Middle frontal gyrus (tissue), 1 donor: Measurements from ENCODE around the gene ROBO2.
"Not testable (repeated sequence)": the region's sequence is repeated elsewhere in the genome, so short reads cannot be mapped to it uniquely, and the experiment has no call there.

ENCODE experiments used
- DNase-seq: peaks from one replicate; pipeline ENCODE4 v3.0.0-alpha.2; 2015; ENCODE audit warnings: low spot score; ENCODE audit errors: extremely low spot score

The ROBO2 gene

DNA sequence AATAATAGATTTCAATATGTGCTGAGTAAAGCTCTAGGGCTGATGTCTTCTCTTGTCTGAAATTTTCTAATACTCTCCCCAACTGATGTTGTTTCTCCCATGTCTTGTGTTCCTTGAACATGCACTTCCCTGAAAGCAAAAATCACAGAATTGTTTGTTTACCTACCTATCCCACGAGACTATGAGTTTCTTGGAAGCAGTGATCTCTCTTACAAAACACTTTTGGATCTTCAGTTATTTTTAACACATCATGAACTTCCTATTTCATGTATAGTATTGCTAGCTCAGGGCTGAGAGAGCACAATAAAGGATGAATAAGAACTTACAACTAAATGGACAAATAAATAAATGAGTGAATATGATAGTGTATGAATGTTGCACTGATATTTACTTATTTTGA is 365.0 kb downstream of the ROBO2 start:
- no peak for DNase-seq

DNA sequence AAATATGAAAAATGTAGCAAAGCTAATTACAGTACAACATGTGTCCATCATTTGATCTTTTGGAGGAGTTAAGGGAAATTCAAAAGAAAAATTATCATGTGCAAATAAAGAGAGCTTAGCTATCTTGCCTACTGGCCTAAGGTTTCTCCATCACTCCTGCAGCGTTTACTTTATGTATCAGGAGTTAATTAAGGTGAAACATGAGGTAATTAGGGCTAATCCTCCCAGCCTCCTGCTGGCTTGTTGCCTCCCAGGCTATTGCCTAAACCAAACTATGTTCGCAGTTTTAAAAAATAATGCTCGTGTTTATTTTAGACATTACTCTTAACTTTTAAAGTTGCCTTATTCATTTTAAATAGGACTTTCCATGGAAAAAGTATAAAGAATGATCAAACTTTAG is 367.5 kb downstream of the ROBO2 start:
- no peak for DNase-seq

DNA sequence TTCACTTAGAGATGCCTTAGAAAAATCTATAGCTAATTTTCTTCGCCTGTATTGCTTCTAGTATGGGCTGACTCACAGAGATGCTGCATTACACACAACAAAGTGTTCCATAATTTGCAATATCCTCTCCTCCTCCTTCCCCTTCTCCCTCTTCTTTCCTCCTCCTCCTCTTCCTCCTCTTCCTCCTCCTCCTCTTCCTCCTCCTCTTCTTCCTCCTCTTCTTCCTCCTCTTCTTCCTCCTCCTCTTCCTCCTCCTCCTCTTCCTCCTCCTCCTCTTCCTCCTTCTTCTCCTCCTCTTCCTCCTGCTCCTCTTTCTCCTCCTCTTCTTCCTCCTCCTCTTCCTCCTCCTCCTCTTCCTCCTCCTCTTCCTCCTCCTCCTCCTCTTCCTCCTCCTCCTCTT is 370.4 kb downstream of the ROBO2 start:
- not testable (repeated sequence) for DNase-seq

DNA sequence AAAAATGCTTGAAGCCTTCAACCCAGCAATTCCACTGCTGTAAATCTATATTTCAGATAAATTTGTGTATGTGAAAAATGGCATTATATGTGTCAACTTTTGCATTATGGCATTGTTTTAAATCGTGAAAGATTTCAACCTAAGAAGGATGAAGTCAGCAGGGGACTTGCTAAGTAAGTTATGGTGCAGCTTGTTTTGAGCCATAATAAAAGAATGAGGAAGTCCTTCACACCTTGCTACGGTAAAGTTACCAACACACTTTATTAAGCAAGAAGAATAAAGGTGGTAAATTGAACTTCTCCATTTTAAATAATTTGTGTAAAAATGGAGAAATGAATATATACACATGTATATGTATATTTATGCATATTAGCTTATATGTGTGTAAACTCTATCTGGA is 371.4 kb downstream of the ROBO2 start:
- no peak for DNase-seq

DNA sequence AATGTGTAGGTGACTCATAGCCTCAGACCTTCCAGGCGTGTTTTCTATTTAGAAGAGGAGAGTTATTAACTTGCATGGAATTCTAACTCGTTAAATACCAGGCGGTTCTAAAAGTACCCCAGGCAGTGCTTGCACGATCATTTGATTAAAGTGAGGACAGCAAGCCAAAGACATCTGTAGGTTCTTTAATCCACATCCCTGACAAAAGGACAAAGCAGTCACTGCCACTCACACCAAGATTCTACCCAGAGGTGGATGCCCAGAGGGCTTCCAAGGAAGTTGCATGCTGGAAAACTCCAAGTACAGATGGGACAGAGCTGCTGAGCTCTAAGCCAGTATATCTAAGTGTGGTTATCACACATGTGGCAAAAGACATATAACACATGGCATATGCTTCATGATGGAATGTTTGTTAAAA is 372.1 kb downstream of the ROBO2 start:
- no peak for DNase-seq

DNA sequence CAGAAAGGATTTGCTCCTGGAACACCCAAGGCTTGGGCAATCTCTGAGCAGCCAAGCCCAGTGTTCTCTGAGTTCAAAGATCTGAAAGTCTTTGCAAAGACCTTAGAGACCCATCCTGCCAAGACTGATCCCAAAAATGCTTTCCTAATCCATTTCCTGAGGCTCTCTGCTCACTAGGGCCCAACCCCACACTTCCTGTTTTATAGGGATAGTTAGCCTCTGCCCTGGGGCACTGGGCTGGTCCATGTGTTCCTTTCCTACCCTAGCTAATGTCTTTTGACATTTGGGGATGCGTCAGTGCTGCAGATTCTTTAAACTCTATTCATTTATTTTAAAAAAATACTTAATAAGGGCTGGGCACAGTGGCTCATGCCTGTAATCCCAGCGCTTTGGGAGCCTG is 372.7 kb downstream of the ROBO2 start:
- DNase-seq = no peak

DNA sequence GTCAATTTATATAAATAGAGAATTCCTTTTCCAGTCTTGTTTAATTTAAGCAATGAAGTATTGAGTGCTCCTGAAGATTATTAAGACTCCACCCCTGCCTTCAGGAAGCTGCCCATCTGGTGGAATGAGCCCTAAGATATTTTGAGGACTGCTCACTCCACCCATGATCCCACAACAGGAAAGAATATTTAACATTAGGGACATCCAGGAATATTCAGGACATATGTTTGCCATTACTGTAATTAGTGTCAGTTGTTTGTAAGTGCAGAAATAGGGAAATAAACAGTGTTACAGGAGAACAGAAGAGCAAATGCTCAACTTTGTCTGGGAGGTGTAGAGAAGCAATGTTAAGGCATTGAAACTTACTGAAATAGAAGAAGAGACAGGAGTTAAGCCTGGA is 375.0 kb downstream of the ROBO2 start:
- DNase-seq = no peak

GRCh38 chr3:77420336-77420735 is 380.4 kb downstream of the ROBO2 start:
- DNase-seq = no peak

- no peak for DNase-seq
Measured at GRCh38 chr3:77421916-77422315, 382.0 kb downstream of the ROBO2 start.

GRCh38 chr3:77426531-77426930 is 386.6 kb downstream of the ROBO2 start:
- DNase-seq = no peak

- no peak for DNase-seq
Measured at GRCh38 chr3:77427528-77427927, 387.6 kb downstream of the ROBO2 start.

DNA sequence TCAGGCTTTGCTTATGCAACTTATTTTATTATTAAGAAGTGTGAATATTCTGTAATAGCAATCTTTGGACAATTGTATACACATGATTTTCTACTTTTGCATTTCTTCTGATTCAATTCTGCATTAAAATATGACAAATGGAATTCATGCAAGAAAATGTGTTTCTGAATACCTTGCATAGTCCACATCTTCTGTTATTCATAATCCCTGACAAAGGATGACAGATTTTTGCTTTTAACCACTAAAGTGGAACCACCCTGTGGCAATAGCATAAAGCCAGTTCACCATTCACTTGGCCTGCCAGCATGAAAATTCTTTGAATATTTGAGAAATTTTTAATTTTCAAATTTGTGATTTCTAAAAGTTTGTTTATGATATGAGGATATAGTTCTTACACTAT is 397.0 kb downstream of the ROBO2 start:
- no peak for DNase-seq

- no peak for DNase-seq
Measured at GRCh38 chr3:77446084-77446483, 406.2 kb downstream of the ROBO2 start.

GRCh38 chr3:77446761-77447160 is 406.9 kb downstream of the ROBO2 start:
- DNase-seq = no peak

DNA sequence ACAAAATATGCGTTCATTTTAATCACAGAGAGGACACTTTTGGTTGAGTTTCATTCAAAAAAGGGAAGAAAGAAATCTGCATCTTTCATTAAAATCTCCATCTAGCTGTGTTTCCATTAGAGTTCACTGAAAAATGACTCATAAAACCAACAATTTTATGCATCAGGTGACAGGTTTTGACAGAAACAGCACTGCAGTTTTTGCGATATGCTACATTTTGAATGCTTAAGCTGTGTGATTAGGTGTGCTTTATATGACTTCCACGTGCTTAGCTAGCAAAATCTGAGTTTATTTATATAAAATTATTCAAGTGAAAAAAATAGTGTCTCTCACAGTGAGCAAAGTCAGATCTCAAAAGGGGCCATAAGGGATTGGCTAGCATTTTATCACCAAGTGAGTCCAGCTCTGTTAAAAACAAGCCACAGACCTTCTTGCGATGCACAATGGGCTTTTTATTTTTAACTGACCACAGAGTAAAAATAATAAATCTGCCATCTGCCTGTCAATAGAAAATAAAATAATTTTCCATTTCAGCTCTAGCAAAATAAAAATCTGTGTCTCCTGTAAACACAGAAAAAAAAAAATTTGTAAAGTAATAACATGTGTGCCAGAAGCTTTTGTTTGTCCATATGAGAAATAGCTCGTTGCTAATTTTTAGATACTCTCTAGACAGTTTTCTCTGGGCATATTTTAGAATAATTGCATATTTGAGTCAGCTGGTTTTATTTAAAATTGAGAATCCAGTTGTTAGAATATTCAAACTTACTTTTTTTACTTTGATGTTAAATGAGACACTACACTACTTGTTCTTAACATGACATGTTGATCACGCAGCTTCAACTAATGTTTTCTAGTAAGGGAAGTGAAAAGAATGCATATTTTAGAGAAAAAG is 409.8 kb downstream of the ROBO2 start:
- no peak for DNase-seq

DNA sequence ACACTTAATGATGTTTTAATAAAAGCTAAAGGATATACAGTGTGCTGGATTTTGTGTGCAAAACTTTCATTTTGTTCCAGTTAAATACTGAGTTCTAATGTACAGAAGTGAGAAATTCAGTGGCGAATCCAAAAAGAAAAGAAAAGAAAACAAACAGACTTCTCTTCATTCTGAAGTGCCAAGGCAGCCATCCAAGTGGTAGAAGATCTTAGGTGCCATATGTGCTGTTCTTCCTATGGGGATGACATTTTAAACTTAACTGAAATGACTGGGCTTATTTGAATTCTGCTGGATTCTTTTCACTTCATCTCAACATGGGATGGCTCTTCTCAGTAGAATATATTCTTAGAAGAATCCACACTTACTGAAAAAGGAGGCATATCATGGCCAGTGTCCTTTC is 416.5 kb downstream of the ROBO2 start:
- DNase-seq = no peak

GRCh38 chr3:77456906-77457305 is 417.0 kb downstream of the ROBO2 start:
- DNase-seq = no peak

DNA sequence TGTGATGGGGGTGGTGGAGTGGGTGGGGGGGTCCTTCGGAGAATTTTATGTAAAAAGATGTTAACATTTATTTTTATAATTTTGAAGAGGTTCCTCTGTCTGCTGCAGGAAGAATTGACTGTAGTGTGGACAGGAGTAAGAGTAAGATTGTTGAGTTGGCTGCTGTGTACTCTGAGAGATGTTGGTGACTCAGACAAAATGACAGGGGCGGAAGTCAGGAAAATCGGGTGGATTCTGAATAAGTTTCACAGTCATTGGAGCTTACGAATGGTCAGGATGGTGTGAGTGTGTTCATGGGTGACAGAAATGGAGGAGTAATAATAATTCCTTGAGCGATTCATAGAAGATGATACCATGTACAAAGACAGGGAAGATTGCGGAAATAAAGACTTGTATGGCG is 420.0 kb downstream of the ROBO2 start:
- no peak for DNase-seq

DNA sequence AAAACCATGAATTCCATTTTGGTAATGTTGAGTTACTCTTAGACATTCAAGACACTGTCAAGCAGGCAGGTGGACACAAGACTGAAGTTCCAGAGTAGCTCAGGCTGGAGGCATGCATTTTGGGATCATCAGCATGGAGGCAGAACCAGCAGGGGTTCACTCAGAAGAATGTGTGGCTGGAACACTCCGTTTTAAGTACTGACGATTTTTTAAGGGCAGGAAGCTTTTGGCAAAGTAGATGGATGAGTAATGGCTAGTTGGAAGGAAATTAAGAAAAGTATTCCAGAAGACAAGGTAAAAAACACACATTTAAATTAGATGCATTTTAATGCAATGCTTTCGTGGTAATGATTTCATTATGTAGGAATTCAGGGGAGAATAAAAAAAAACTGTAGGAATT is 420.4 kb downstream of the ROBO2 start:
- DNase-seq = no peak

- no peak for DNase-seq
Measured at GRCh38 chr3:77462951-77463350, 423.1 kb downstream of the ROBO2 start.

DNA sequence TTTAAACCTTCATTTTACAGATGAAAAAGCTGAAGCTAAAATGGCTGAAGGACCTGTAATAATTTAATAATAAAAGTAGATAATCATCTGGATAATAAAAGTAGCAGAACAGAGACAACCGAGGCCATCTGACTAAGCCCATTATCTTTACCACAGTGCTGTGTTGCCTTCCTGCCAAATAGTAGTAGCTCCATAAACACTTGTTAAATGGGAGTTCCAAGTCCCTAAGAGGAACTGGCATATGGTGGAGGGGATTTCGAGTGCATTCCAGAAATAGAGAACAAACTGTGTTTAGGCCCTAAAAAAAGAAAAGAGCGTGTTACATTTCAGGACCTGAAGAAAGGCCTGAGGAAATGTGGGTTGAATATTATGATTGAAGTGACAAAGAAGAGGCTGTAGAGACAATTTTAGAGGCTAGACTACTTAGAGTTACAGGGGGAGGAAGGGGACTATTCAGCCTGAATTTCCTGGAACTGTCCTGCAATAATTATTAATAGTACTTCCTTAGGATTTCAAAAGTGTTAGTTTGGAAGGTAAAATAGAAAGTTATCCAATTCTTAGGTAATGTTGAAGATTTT is 424.3 kb downstream of the ROBO2 start:
- no peak for DNase-seq

DNA sequence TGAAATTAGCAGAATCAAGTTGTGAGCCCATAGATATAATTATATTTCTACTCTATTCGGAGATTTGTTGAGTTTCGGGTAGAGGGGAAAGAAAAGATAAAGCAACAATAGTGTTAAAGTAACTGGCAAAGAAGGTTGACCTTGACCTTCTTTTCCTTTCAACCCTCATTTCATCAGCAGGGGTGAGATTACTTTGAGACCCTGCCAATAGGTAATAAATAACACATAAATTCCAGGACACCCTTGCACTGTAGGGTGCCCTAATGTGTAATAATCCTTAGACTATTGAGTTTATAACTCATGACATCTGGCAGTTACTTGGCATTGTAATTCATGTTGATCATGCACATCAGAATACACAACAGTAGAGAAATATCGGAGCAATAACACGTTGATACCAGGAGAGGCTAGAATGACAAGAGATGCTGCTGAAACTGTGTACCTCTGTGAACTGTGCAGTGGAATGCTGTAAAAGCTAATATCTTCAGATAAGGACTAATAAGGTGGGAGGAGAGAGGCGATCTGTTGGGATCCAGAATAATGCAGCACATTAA is 426.7 kb downstream of the ROBO2 start:
- no peak for DNase-seq
